ENCODE measurements around the gene CNOT3.

The CNOT3 gene

DNA sequence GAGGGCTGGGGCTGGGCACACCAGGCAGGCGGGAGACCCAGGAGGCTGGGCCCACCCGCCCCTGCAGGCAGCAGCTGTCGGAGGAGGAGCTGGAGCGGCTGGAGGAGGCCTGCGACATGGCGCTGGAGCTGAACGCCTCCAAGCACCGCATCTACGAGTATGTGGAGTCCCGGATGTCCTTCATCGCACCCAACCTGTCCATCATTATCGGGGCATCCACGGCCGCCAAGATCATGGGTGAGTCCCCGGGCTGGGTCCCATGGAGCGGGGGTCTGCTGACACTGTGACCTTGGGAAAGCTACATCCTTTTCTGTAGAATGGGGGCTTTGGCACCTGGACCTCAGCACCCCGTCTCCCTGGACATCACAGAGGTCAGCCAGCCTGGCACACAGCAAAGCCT, 13.9 kb upstream of the CNOT3 start:
- Histone ChIP-seq H3K9me3 (ENCODE audit: control insufficient read depth, insufficient read depth, low read length) (no peaks in the 10 kb centered on the region), H3K27me3 (ENCODE audit: control insufficient read depth, insufficient read depth, low read length) (no peaks in the 10 kb centered on the region), H3K4me1 (ENCODE audit: control insufficient read depth, insufficient read depth, low read length) (no peaks in the 10 kb centered on the region), H3K4me3 (ENCODE audit: low read length) (no peak overlapping the region), H3K27ac (ENCODE audit: low read length) (no peak overlapping the region), H3K36me3 (ENCODE audit: control insufficient read depth, insufficient read depth, low read length) (peaks cover 57% of the 10 kb centered on the region)
- no peak for DNase-seq (ENCODE audit: low read depth, low spot score)
- no CpG with 5 or more reads among the region's 17 CpGs for WGBS (ENCODE audit: insufficient coverage, insufficient read length)

DNA sequence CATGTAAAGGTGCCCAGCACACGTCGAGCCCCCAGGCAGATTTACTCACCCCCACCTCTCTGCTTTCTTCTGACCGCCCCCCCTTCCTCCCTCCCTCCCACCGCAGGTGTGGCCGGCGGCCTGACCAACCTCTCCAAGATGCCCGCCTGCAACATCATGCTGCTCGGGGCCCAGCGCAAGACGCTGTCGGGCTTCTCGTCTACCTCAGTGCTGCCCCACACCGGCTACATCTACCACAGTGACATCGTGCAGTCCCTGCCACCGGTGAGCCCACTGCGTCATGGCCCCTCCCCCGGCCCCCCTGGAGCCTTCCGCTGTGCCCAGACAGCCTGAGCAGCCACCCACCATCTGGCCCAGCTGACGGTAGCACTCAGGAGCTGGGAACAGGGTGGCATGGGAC, 13.2 kb upstream of the CNOT3 start:
- Histone ChIP-seq H3K36me3 (ENCODE audit: control insufficient read depth, insufficient read depth, low read length) (peaks cover 64% of the 10 kb centered on the region), H3K27ac (ENCODE audit: low read length) (no peak overlapping the region), H3K4me3 (ENCODE audit: low read length) (no peak overlapping the region), H3K27me3 (ENCODE audit: control insufficient read depth, insufficient read depth, low read length) (no peaks in the 10 kb centered on the region), H3K4me1 (ENCODE audit: control insufficient read depth, insufficient read depth, low read length) (no peaks in the 10 kb centered on the region), H3K9me3 (ENCODE audit: control insufficient read depth, insufficient read depth, low read length) (no peaks in the 10 kb centered on the region)
- WGBS (ENCODE audit: insufficient coverage, insufficient read length): no CpG with 5 or more reads among the region's 19 CpGs
- no peak for DNase-seq (ENCODE audit: low read depth, low spot score)

DNA sequence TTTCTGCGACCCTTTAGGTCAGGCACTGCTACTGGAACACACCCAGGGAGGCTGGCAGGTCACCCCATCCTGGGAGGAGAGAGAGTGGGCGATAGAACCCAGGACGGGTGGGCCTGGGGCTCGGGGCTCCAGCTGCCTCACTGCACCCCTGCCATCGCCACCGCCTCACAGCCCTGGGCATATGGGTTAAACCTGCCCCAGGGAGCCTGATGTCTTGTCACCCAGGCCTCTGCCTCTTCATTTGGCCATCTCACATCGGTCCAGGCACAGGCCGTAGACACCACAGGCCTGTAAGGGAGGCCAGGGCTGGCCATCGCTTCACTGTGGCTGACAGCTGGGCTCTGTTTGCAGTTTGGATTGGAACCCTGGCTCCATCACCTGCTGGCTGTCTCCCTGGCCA, 11.8 kb upstream of the CNOT3 start:
- no peak for DNase-seq (ENCODE audit: low read depth, low spot score)
- H3K4me3 ChIP-seq (ENCODE audit: low read length): no peak overlapping the region
- no peaks in the 10 kb centered on the region for H3K4me1 ChIP-seq (ENCODE audit: control insufficient read depth, insufficient read depth, low read length)
- no peak overlapping the region for H3K27ac ChIP-seq (ENCODE audit: low read length)
- H3K27me3 ChIP-seq (ENCODE audit: control insufficient read depth, insufficient read depth, low read length): no peaks in the 10 kb centered on the region
- peaks cover 62% of the 10 kb centered on the region for H3K36me3 ChIP-seq (ENCODE audit: control insufficient read depth, insufficient read depth, low read length)
- H3K9me3 ChIP-seq (ENCODE audit: control insufficient read depth, insufficient read depth, low read length): no peaks in the 10 kb centered on the region
- no CpG with 5 or more reads among the region's 9 CpGs for WGBS (ENCODE audit: insufficient coverage, insufficient read length)

DNA sequence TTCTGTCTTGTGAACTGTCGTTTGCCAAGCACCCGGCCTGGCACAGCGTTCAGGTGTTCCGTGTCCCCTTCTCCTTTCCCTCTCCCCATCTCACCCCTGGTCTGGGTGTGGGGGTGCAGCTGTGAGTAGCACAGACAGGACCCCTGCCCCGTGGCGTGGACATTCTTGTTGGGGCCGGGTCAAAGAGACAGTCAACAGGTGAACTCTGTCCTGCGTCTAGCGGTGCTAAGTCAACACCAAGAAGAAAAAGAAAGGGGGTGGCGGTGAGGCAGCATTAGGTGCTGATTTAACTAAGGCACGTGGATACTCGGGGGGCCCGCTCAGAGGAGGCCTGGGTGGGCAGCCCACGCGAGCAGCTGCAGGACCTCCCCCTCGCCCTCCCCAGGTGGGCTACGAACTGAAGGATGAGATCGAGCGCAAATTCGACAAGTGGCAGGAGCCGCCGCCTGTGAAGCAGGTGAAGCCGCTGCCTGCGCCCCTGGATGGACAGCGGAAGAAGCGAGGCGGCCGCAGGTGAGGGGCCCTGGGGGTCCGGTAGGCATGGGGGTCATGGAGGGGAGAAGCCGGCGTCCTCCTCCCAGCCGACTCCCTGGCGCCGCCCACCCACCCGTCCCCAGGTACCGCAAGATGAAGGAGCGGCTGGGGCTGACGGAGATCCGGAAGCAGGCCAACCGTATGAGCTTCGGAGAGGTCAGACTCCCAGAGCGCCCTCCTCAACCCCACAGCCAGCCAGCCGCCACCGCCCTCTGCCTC, 9.7 kb upstream of the CNOT3 start:
- Histone ChIP-seq H3K36me3 (ENCODE audit: control insufficient read depth, insufficient read depth, low read length) (peaks cover 54% of the 10 kb centered on the region), H3K27ac (ENCODE audit: low read length) (no peak overlapping the region), H3K4me1 (ENCODE audit: control insufficient read depth, insufficient read depth, low read length) (no peaks in the 10 kb centered on the region), H3K27me3 (ENCODE audit: control insufficient read depth, insufficient read depth, low read length) (no peaks in the 10 kb centered on the region), H3K4me3 (ENCODE audit: low read length) (no peak overlapping the region), H3K9me3 (ENCODE audit: control insufficient read depth, insufficient read depth, low read length) (no peaks in the 10 kb centered on the region)
- DNase-seq (ENCODE audit: low read depth, low spot score): no peak
- WGBS (ENCODE audit: insufficient coverage, insufficient read length): no CpG with 5 or more reads among the region's 44 CpGs

DNA sequence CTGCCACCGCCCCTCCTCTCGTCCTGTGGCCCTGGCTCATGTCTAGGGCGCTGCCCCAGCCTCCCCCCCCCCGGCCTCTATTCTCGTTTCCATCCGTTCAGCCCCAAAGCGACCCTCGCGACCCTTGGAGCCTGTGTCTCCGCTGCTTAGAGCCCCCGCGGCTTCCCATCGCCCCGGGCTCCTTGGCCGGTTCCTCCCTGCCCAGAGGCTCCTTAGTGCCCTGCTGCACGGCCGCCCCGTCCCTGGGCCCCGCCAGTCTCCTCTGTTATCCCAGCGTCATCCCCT, 9.2 kb upstream of the CNOT3 start:
- H3K27ac ChIP-seq (ENCODE audit: low read length): no peak overlapping the region
- DNase-seq (ENCODE audit: low read depth, low spot score): no peak
- no CpG with 5 or more reads among the region's 20 CpGs for WGBS (ENCODE audit: insufficient coverage, insufficient read length)
- peaks cover 49% of the 10 kb centered on the region for H3K36me3 ChIP-seq (ENCODE audit: control insufficient read depth, insufficient read depth, low read length)
- H3K9me3 ChIP-seq (ENCODE audit: control insufficient read depth, insufficient read depth, low read length): no peaks in the 10 kb centered on the region
- no peaks in the 10 kb centered on the region for H3K27me3 ChIP-seq (ENCODE audit: control insufficient read depth, insufficient read depth, low read length)
- no peak overlapping the region for H3K4me3 ChIP-seq (ENCODE audit: low read length)
- no peaks in the 10 kb centered on the region for H3K4me1 ChIP-seq (ENCODE audit: control insufficient read depth, insufficient read depth, low read length)

DNA sequence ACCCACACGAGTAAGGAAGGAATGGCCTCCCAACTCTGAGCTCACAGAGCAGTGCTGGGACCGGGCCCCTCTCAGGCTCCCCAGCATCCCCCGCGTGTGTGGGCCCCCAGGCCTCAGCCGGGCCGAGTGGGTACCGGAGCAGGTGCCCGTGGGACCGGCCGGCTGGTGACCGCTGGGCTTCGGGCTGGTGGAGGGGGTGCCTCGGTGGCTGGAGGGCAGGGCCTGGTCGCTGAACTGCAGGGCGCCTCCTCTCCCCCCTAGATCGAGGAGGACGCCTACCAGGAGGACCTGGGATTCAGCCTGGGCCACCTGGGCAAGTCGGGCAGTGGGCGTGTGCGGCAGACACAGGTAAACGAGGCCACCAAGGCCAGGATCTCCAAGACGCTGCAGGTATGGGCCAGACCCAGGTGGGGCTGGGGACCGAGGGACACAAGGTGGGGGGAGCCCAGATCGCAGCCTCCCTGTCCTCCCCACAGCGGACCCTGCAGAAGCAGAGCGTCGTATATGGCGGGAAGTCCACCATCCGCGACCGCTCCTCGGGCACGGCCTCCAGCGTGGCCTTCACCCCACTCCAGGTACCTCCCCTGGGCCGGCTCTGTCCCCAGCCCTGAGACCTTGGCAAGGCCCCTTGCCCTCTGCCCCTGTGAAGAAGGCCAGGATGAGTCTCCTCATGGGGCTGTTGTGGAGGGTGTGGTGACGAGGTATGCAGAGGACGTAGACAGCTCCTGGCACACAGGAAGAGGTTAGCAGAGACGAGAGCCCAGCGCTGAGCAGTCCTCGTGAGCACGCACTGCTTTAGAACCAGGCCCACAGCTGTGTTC, 8.6 kb upstream of the CNOT3 start:
- H3K4me1 ChIP-seq (ENCODE audit: control insufficient read depth, insufficient read depth, low read length): no peaks in the 10 kb centered on the region
- no peaks in the 10 kb centered on the region for H3K27me3 ChIP-seq (ENCODE audit: control insufficient read depth, insufficient read depth, low read length)
- no peak overlapping the region for H3K4me3 ChIP-seq (ENCODE audit: low read length)
- H3K9me3 ChIP-seq (ENCODE audit: control insufficient read depth, insufficient read depth, low read length): no peaks in the 10 kb centered on the region
- peaks cover 43% of the 10 kb centered on the region for H3K36me3 ChIP-seq (ENCODE audit: control insufficient read depth, insufficient read depth, low read length)
- no CpG with 5 or more reads among the region's 41 CpGs for WGBS (ENCODE audit: insufficient coverage, insufficient read length)
- no peak for DNase-seq (ENCODE audit: low read depth, low spot score)
- no peak overlapping the region for H3K27ac ChIP-seq (ENCODE audit: low read length)

DNA sequence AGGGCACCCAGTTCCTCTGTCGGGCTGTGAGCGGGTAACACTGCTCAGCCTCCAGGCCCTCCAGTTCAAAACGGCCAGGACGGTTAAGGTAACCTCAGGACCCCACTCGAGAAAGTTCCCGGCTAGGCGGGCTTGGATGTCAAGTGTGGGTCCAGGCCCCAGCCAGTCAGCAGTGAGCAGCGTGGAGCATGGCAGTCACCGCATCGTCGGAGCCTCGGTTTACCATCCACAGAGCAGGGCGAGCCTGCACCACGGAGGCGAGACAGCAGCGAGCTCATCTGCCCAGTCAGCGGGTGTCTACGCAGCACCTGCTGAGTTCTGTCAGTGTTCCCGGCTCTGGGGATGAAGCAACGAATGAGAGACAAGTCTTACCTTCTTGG, 8.0 kb upstream of the CNOT3 start:
- Histone ChIP-seq H3K4me3 (ENCODE audit: low read length) (no peak overlapping the region), H3K27me3 (ENCODE audit: control insufficient read depth, insufficient read depth, low read length) (no peaks in the 10 kb centered on the region), H3K9me3 (ENCODE audit: control insufficient read depth, insufficient read depth, low read length) (no peaks in the 10 kb centered on the region), H3K27ac (ENCODE audit: low read length) (no peak overlapping the region), H3K4me1 (ENCODE audit: control insufficient read depth, insufficient read depth, low read length) (no peaks in the 10 kb centered on the region), H3K36me3 (ENCODE audit: control insufficient read depth, insufficient read depth, low read length) (peaks cover 37% of the 10 kb centered on the region)
- DNase-seq (ENCODE audit: low read depth, low spot score): no peak
- no CpG with 5 or more reads among the region's 20 CpGs for WGBS (ENCODE audit: insufficient coverage, insufficient read length)

DNA sequence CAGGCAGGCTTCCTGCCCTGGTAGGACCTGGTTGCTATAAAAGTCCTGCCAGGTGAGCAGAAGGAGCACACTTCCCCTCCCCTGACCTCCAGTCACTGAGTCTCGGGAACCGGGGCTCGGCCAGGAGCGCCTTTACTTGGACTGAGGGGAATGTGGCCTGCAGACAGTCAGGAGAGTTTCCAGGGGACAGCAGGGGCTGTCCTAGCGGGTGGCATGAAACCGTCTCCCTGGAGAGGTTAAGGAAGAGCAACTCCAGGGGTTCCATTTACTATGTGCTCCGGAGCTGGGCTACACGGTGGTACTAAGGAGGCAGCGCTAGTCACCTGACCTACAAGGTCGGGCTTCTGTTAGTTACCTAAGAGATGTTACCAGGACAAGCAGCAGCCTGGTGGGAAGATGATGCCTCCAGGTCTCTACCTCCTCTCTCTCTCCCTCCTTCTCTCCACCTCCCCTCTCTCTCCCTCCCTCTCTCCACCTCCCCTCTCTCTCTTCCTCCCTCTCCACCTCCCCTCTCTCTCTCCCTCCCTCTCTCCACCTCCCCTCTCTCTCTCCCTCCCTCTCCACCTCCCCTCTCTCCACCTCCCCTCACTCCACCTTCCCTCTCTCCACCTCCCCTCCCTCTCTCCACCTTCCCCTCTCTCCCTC, 4.1 kb upstream of the CNOT3 start:
- Histone ChIP-seq H3K27ac (ENCODE audit: low read length) (no peak overlapping the region), H3K4me1 (ENCODE audit: control insufficient read depth, insufficient read depth, low read length) (no peaks in the 10 kb centered on the region), H3K4me3 (ENCODE audit: low read length) (no peak overlapping the region), H3K27me3 (ENCODE audit: control insufficient read depth, insufficient read depth, low read length) (no peaks in the 10 kb centered on the region), H3K9me3 (ENCODE audit: control insufficient read depth, insufficient read depth, low read length) (no peaks in the 10 kb centered on the region), H3K36me3 (ENCODE audit: control insufficient read depth, insufficient read depth, low read length) (peaks cover 19% of the 10 kb centered on the region)
- DNase-seq (ENCODE audit: low read depth, low spot score): no peak
- no CpG with 5 or more reads among the region's 10 CpGs for WGBS (ENCODE audit: insufficient coverage, insufficient read length)

DNA sequence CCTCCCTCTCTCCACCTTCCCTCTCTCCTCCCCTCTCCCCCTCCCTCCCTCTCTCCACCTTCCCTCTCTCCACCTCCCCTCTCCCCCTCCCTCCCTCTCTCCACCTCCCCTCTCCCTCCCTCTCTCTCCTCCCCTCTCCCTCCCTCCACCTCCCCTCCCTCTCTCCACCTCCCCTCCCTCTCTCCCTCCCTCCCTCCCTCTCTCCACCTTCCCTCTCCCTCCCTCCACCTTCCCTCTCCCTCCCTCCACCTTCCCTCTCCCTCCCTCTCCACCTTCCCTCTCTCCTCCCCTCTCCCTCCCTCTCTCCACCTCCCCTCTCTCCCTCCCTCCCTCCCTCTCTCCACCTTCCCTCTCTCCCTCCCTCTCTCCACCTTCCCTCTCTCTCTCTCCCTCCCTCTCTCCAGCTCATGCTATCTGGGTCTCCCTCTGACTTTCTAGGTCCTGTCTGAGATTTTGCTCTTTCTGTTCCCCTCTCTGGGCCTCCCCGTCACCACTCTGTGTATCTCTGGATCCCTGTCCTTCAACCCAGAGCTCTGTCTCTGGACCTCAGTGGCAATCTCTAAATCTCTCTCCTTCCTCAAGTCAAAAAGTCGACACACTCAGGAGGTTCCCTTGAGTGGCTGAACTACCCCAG, 3.5 kb upstream of the CNOT3 start:
- Histone ChIP-seq H3K27me3 (ENCODE audit: control insufficient read depth, insufficient read depth, low read length) (no peaks in the 10 kb centered on the region), H3K4me1 (ENCODE audit: control insufficient read depth, insufficient read depth, low read length) (peaks cover 4% of the 10 kb centered on the region; the same call in 1 of the 2 replicates), H3K36me3 (ENCODE audit: control insufficient read depth, insufficient read depth, low read length) (peaks cover 13% of the 10 kb centered on the region), H3K27ac (ENCODE audit: low read length) (no peak overlapping the region), H3K4me3 (ENCODE audit: low read length) (no peak overlapping the region), H3K9me3 (ENCODE audit: control insufficient read depth, insufficient read depth, low read length) (no peaks in the 10 kb centered on the region)
- no peak for DNase-seq (ENCODE audit: low read depth, low spot score)
- WGBS (ENCODE audit: insufficient coverage, insufficient read length): no CpG with 5 or more reads among the region's 2 CpGs

DNA sequence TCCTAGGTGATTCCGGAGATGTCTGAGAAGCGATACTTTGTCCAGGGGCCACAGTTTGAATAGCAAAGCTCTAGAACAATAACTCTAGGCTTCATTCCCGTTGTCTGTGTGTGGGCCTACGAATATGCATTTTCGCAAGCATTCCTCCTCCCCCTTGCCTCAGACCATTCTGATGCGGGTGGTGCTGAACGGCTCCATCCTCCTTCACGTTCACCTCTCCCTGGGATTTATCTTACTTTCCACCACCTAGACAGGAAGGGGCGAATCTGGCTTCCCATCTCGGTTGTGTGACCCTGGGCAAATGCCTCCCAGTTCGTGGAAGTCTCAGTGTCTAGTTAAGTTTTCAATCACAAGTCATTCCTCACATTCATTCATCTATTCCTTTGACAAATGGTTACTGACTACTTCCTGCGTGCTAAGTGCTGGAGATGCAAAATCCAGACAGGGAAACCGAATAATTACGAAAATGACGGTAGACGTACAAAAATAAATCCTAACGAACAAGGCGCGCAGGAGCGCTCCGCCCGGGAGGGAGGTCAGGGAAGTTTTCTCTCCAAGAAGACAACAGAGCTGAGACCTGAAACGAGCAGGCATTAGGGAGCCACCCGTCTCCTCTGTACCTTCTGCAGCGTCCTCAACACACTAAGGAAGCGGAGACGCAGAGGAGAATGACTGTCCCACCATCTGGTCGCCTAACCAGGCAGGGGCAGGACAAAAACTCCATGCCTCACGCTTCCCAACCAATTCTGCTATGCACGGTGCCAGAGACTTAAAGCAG, 1.3 kb upstream of the CNOT3 start:
- WGBS (ENCODE audit: insufficient coverage, insufficient read length): no CpG with 5 or more reads among the region's 30 CpGs
- no peak for DNase-seq (ENCODE audit: low read depth, low spot score)

More for the DNA sequence above, 1.3 kb upstream of the CNOT3 start:
- no peaks in the 10 kb centered on the region for H3K9me3 ChIP-seq (ENCODE audit: control insufficient read depth, insufficient read depth, low read length)
- H3K36me3 ChIP-seq (ENCODE audit: control insufficient read depth, insufficient read depth, low read length): peaks cover 4% of the 10 kb centered on the region; the same call in 1 of the 2 replicates
- H3K27ac ChIP-seq (ENCODE audit: low read length): no peak overlapping the region
- H3K27me3 ChIP-seq (ENCODE audit: control insufficient read depth, insufficient read depth, low read length): no peaks in the 10 kb centered on the region
- peak overlapping the region; percentile 42; the same call in 1 of the 2 replicates for H3K4me3 ChIP-seq (ENCODE audit: low read length)
- H3K4me1 ChIP-seq (ENCODE audit: control insufficient read depth, insufficient read depth, low read length): peaks cover 4% of the 10 kb centered on the region; the same call in 1 of the 2 replicates

Data from iPS DF 6.9 (cell line).